ENCODE data around the gene ANKRD11. TPM values are rescaled to one million over a fixed set of nuclear protein-coding genes. Genes with fewer than 3 reads are reported as not detected.
"Not testable (repeated sequence)": the region's sequence is repeated elsewhere in the genome, so short reads cannot be mapped to it uniquely, and the experiment has no call there.

The ANKRD11 gene
- polyA plus RNA-seq, 6 donors from 2014 or later: 0.78 to 24.8 (median 10.1) TPM

DNA sequence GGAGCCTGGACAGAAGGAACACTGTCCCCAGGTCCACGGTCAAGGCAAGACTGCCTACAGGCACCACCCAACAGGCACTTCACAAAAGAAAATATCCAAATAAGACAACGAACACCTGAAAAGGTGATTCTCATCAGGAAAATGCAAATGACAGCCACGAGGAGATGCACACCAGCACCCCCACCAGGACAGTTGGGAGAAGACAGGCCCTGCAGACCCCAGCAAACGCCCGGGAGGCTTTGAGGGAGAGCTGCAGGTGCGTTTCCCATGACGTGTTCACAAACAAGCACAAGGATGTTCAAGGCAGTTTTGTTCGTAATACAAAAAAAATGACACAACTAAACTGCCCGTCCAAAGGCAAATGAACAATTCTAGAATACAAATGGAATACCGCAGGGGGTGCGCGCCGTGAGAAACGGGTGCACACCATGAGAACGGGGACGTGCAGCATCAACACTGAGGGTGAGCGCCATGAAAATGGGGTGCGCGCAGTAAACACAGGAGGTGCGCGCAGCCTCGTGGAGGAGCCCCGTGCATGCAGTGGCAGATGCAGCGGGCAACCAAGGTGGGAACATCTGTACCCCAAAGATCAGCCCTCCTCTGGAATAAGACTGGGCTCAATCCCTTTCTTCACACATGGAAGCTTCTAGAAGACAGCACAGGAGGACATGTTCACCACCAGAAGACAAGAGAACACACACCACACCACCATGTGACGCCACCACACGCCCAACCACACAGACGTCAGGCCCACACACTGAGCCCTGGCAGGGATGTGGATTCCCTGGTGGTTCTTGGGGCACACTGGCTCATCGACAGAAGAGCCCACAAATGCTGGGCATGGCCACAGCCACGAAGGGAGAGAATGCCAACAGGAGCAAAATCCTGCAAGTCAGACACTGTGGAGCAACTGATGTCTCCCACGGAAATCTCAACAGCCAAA is 181.7 kb downstream of the ANKRD11 start:
- Mint-ChIP-seq H3K27me3 (no peaks in the 10 kb centered on the region), H3K36me3 (peaks cover 5 to 10% of the 10 kb centered on the region in 2 donors), H3K27ac (no peak overlapping the region), H3K9me3 (no peaks in the 10 kb centered on the region), H3K4me3 (no peak overlapping the region), H3K4me1 (peaks cover 42 to 57% (median 50%) of the 10 kb centered on the region in 3 donors)
- no peak for DNase-seq
- peak in 1 of 2 donors; percentile 27 for ATAC-seq (ENCODE audit: low read depth in 2 of 2)

DNA sequence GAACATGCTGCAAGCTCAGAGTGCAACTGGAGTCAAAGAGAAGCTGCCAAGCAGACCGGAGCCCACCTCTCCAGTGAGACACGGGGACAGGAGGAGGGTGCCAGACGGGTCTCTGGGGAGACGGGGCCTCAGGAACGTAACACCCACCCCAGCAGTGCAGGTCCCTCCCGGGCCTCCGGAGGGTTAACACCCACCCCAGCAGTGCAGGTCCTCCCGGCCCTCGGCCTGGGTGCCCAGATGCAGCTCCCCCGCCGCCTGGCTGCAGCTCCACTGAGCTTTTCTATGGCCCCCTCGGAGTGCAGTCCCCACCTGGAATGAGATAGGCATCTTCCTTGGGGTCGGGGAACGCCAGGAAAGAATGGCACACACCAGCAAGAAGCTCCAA is 182.9 kb downstream of the ANKRD11 start:
- no peaks in the 10 kb centered on the region for H3K27me3 Mint-ChIP-seq
- peak overlapping the region in 1 of 6 donors; percentile 88 for H3K27ac Mint-ChIP-seq
- peaks cover 10 to 14% of the 10 kb centered on the region in 2 donors for H3K36me3 Mint-ChIP-seq
- no peak for ATAC-seq (ENCODE audit: low read depth in 2 of 2)
- DNase-seq: no peak
- H3K9me3 Mint-ChIP-seq: no peaks in the 10 kb centered on the region
- H3K4me3 Mint-ChIP-seq: no peak overlapping the region
- peaks cover 50 to 58% (median 57%) of the 10 kb centered on the region in 3 donors for H3K4me1 Mint-ChIP-seq

DNA sequence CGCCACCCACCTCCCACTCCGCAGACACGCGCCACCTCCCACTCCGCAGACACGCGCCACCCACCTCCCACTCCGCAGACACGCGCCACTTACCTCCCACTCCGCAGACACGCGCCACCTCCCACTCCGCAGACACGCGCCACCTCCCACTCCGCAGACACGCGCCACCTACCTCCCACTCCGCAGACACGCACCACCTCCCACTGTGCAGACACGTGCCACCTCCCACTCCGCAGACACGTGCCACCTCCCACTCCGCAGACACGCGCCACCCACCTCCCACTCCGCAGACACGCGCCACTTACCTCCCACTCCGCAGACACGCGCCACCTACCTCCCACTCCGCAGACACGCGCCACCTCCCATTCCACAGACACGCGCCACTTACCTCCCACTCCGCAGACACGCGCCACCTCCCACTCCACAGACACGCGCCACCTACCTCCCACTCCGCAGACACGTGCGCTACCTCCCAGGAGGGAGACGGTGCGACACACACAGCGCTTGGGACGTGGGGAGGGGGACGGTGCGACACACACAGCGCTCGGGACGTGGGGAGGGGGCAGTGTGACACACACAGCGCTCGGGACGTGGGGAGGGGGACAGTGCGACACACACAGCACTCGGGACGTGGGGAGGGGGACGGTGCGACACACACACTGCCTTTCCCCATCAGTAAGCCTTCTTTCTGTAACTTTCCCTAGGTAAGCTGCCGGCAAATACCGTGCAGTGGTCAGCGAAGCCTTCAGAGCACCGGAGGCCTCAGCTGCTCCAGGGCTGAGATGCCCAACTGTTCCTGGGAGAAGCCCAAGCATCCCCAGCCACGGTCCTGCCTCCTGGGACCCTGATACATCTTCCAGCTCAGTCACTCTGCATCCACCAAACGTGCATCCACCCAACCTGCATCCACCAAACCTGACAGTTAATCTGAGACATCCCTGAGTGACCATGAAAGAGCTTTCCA is 183.6 kb downstream of the ANKRD11 start:
- peak overlapping the region in 3 of 6 donors; percentile 11 to 88 (median 71) for H3K27ac Mint-ChIP-seq
- not testable (repeated sequence) for ATAC-seq (ENCODE audit: low read depth in 2 of 2); DNase-seq; H3K27me3 Mint-ChIP-seq; H3K9me3 Mint-ChIP-seq
- peaks cover 50 to 58% (median 57%) of the 10 kb centered on the region in 3 donors for H3K4me1 Mint-ChIP-seq
- H3K4me3 Mint-ChIP-seq: peak overlapping the region in 1 of 8 donors; percentile 47
- peaks cover 11 to 14% of the 10 kb centered on the region in 2 donors for H3K36me3 Mint-ChIP-seq

DNA sequence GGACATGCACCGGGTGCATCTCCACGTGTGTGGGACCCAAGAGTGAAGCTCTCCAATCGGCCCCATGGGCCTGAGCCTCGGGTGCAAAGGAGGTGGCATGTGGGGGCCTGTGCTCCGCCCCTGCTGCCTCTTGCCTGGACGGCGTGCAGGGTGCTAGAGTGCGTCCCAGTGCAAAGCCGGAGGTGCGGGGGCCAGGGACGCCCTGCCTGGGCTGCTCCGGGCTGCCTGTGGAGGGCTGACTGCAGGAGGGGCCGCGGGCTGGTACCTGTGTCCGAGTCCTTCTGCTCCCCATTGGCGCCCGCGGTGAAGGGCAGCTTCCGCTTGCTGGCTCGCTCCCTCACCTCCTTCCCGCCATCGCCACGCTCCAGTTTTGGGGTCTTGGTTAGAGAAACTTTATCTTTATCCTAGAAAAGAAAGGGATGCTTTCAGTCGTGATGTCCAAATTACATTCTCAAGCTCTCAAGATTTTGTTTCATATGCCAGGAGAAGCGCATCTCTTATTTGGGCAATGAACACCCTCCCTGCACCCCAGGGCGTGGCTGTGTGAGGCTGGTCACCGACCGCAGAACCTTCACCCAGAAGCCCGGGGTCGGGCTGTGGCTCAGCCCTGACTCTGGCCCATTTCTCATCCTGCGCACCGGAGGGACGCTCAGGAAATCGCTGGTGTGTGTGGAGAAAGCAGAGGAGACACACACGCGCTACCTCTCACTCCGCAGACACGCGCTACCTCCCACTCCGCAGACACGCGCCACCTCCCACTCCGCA is 185.2 kb downstream of the ANKRD11 start:
- Mint-ChIP-seq H3K36me3 (peaks cover 11 to 14% of the 10 kb centered on the region in 2 donors), H3K9me3 (no peaks in the 10 kb centered on the region), H3K4me3 (no peak overlapping the region), H3K27me3 (no peaks in the 10 kb centered on the region), H3K27ac (peak overlapping the region in 1 of 6 donors; percentile 21), H3K4me1 (peaks cover 50 to 53% (median 51%) of the 10 kb centered on the region in 3 donors)
- DNase-seq: no peak
- ATAC-seq (ENCODE audit: low read depth in 2 of 2): no peak

DNA sequence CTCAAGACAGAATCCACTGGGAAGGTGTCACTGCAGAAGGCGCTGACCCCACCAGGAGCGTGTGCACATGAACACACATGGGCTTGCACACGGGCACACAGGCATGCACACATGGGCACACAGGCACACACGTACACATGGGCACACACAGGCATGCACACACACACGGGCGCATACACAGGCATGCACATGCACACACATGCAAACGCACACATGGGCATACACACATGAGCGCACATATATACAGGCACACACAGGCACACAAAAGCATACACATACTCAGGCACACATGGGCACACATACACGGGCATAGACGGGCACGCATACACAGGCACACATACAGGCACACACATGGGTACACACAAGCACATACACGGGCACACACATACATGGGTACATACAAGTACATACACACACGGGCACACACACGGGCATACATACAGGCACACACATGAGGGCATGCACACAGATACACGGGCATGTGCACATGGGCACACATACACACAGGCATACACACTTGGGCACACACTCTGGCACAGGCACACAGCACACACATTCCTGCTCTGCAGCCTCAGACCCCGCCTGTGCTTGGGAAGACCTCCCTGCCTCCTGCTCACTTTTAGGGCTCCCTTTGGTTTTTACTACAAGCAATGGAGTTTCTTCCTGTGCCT is 186.0 kb downstream of the ANKRD11 start:
- H3K4me3 Mint-ChIP-seq: no peak overlapping the region
- H3K4me1 Mint-ChIP-seq: peaks cover 43 to 48% (median 44%) of the 10 kb centered on the region in 3 donors
- H3K9me3 Mint-ChIP-seq: no peaks in the 10 kb centered on the region
- H3K27ac Mint-ChIP-seq: peak overlapping the region in 2 of 6 donors; percentile 67 to 94
- H3K36me3 Mint-ChIP-seq: peaks cover 11 to 14% of the 10 kb centered on the region in 2 donors
- ATAC-seq (ENCODE audit: low read depth in 2 of 2) (no peak), DNase-seq (no peak)
- no peaks in the 10 kb centered on the region for H3K27me3 Mint-ChIP-seq

DNA sequence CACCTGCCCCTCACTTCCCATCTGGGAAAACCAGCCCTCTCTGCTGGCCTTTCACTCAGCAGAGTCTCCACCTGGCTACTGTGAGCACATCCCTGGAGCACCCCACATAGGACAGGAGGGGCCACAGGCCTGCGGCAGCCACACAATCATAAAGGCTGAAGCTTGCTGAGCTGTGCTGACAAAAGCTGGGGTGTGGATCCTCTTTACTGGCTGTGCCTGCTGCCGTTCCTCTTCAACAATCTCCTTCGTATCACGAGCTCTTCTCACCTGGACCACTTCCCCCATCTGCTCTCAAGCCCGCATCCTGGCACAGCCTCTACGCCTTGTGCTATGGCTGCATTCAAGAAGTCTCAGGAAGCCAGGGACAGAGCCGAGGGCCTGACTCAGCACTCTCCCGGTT is 186.7 kb downstream of the ANKRD11 start:
- no peak overlapping the region for H3K4me3 Mint-ChIP-seq
- peak overlapping the region in 4 of 6 donors; percentile 52 to 94 (median 66) for H3K27ac Mint-ChIP-seq
- H3K9me3 Mint-ChIP-seq: no peaks in the 10 kb centered on the region
- peaks cover 39 to 47% (median 44%) of the 10 kb centered on the region in 3 donors for H3K4me1 Mint-ChIP-seq
- ATAC-seq (ENCODE audit: low read depth in 2 of 2) (peak; percentile 88 to 89), DNase-seq (peak; percentile 14)
- peaks cover 11 to 14% of the 10 kb centered on the region in 2 donors for H3K36me3 Mint-ChIP-seq
- no peaks in the 10 kb centered on the region for H3K27me3 Mint-ChIP-seq

DNA sequence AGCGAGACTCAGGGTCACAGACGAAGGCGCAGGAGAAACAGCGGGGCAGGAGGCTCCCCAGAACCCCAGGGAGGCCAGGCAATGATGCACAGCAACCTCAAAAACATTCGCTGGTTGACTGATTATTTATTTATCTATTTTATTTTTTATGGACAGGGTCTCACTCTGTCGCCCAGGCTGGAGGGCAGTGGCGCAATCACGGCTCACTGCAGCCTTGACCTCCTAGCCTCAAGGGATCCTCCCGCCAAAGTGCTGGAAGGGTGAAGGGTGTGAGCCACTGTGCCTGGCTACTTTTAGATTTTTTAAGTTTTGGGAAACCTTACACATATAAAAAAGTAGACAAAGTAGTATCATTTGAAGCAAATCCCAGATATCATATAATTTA is 189.4 kb downstream of the ANKRD11 start:
- H3K4me3 Mint-ChIP-seq: no peak overlapping the region
- no peaks in the 10 kb centered on the region for H3K9me3 Mint-ChIP-seq
- H3K36me3 Mint-ChIP-seq: peaks cover 11 to 21% of the 10 kb centered on the region in 2 donors
- H3K27ac Mint-ChIP-seq: peak overlapping the region in 3 of 6 donors; percentile 45 to 76 (median 60)
- peaks cover 39 to 46% (median 43%) of the 10 kb centered on the region in 3 donors for H3K4me1 Mint-ChIP-seq
- ATAC-seq (ENCODE audit: low read depth in 2 of 2): no peak
- no peaks in the 10 kb centered on the region for H3K27me3 Mint-ChIP-seq
- DNase-seq: no peak

DNA sequence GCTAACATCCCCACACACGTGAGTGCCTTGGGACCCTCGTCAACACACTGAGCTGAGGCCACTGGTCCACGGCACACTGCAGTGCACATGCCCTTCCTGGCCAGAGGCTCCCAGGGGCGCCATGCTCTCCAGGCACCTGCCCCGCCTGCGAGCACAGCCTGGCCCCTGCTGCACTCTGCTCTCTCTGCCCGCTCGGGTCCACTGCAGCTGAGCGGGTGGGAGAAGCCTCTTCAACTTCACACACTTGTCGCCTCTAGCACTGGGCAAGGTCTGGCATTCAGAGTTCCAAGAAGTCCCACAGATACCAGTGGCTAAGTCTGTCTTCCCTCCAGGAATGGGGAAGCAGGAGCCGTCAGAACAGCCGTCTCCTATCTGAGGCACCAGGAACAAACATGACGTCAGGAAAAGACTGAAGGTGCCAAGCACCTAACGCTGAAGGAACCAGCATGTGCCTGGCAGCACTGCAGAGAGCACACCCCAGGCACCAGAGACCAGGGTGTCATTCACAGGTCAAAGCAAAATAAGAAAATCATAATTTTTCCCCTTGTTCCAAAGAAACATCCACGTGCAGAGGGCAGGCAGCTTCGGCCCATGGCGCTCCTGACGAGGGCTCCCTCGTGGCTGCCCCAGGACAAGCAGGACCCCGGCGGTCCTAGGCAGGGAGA is 189.9 kb downstream of the ANKRD11 start:
- Mint-ChIP-seq H3K36me3 (peaks cover 11 to 21% of the 10 kb centered on the region in 2 donors), H3K27me3 (no peaks in the 10 kb centered on the region), H3K27ac (peak overlapping the region in 3 of 6 donors; percentile 76 to 91 (median 88)), H3K9me3 (no peaks in the 10 kb centered on the region), H3K4me1 (peaks cover 39 to 47% (median 44%) of the 10 kb centered on the region in 3 donors), H3K4me3 (no peak overlapping the region)
- DNase-seq (no peak), ATAC-seq (ENCODE audit: low read depth in 2 of 2) (no peak)

DNA sequence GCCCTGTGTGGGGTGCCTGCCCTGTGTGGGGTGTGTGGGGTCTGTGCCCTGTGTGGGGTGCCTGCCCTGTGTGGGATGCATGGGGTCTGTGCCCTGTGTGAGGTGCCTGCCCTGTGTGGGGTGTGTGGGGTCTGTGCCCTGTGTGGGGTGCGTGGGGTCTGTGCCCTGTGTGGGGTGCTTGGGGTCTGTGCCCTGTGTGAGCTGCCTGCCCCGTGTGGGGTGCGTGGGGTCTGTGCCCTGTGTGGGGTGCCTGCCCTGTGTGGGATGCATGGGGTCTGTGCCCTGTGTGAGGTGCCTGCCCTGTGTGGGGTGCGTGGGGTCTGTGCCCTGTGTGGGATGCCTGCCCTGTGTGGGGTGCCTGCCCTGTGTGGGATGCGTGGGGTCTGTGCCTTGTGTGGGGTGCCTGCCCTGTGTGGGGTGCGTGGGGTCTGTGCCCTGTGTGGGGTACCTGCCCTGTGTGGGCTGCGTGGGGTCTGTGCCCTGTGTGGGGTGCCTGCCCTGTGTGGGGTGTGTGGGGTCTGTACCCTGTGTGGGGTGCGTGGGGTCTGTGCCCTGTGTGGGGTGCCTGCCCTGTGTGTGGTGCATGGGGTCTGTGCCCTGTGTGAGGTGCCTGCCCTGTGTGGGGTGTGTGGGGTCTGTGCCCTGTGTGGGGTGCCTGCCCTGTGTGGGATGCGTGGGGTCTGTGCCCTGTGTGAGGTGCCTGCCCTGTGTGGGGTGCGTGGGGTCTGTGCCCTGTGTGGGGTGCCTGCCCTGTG is 190.8 kb downstream of the ANKRD11 start:
- H3K36me3 Mint-ChIP-seq: peaks cover 11 to 20% of the 10 kb centered on the region in 2 donors
- peak overlapping the region in 1 of 6 donors; percentile 75 for H3K27ac Mint-ChIP-seq
- not testable (repeated sequence) for H3K4me3 Mint-ChIP-seq; DNase-seq; ATAC-seq (ENCODE audit: low read depth in 2 of 2); H3K27me3 Mint-ChIP-seq; H3K9me3 Mint-ChIP-seq
- H3K4me1 Mint-ChIP-seq: peaks cover 39 to 46% (median 42%) of the 10 kb centered on the region in 3 donors

DNA sequence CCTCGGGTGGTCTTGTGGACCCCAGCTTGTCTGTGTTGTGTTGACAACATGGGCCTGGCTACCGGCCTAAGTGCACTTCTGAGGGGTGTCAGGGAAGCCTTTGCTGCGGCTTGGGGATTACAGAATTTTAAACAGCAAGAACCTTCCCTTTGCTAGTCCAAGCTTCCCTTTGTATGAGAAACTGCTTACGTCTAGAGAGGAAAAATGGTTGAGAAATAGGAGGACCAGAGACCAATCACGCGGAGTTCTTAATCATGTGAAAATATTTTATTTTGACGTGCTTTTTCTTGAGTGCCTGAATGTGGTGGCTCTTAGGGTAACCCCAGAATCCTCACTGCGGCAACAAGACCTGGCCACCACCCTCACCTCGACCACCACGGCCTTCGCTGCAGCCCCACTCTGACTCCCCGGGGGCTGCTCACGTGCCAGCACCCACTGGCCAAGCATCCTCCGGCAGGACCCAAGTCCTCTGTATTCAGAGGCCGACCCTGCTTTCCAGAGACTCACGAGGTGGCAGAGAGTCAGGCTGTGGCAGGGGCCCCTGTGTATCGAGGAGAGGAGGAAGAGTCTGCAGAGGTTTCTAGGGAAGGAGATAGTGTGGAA is 191.6 kb downstream of the ANKRD11 start:
- Mint-ChIP-seq H3K4me1 (peaks cover 31 to 38% (median 34%) of the 10 kb centered on the region in 3 donors), H3K4me3 (no peak overlapping the region), H3K27ac (peak overlapping the region in 3 of 6 donors; percentile 62 to 78 (median 76)), H3K9me3 (no peaks in the 10 kb centered on the region), H3K36me3 (peaks cover 7 to 11% of the 10 kb centered on the region in 2 donors), H3K27me3 (no peaks in the 10 kb centered on the region)
- ATAC-seq (ENCODE audit: low read depth in 2 of 2) (no peak), DNase-seq (no peak)
